ENCODE results near the gene METTL16. TPM values are rescaled to one million over a fixed set of nuclear protein-coding genes. Genes with fewer than 3 reads are reported as not detected.
"Not testable (repeated sequence)": the region's sequence is repeated elsewhere in the genome, so short reads cannot be mapped to it uniquely, and the experiment has no call there.

METTL16 gene
- total RNA-seq, 2 experiments from 2014 or later = 19.7 to 21.3 TPM

- Mint-ChIP-seq H3K4me1 (peaks cover 29% of the 10 kb centered on the region), H3K4me3 (no peak overlapping the region), H3K36me3 (ENCODE audit: low read depth) (peaks cover 24% of the 10 kb centered on the region), H3K27ac (no peak overlapping the region), H3K27me3 (no peaks in the 10 kb centered on the region), H3K9me3 (peaks cover 2% of the 10 kb centered on the region)
- CTCF ChIA-PET = no interaction called here
- POLR2A ChIA-PET = no interaction called here
- DNase-seq = no peak
These were observed 53.8 kb downstream of the METTL16 start for GRCh38 chr17:2457913-2458312.

- peaks cover 23% of the 10 kb centered on the region for H3K4me1 Mint-ChIP-seq
- H3K27me3 Mint-ChIP-seq = no peaks in the 10 kb centered on the region
- CTCF ChIA-PET = interaction anchor here (0.7 to 1.2 kb wide), 2 partner anchors 10 to 40 kb away, joined by 3 read pairs; no protein-coding TSS in a partner anchor
- no peak for DNase-seq
- POLR2A ChIA-PET = no interaction called here
- no peak overlapping the region for H3K4me3 Mint-ChIP-seq
- H3K27ac Mint-ChIP-seq = no peak overlapping the region
- no peaks in the 10 kb centered on the region for H3K9me3 Mint-ChIP-seq
- H3K36me3 Mint-ChIP-seq (ENCODE audit: low read depth) = peaks cover 11% of the 10 kb centered on the region
These were observed 55.2 kb downstream of the METTL16 start for GRCh38 chr17:2456475-2456874.

DNA sequence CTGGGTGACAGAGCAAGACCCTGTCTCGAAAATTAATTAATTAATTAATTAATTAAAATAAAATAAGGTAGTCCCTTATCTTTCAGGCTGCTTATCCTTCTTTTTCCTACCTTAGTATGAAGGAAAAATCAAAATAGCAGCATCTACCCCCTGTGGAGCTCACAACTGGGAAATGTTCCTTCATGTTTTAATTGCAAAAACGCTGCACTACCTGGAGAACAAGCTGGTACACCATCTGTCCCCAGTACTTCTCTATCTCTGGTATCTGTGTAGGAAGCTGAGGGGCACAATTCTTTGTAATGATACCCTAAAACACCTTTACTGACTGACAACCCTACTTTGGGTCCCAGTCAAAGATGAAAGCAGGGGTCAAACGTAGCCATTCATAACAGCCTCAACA is 55.7 kb downstream of the METTL16 start:
- no peak for DNase-seq
- Mint-ChIP-seq H3K36me3 (ENCODE audit: low read depth) (peaks cover 11% of the 10 kb centered on the region), H3K9me3 (no peaks in the 10 kb centered on the region), H3K4me1 (peaks cover 23% of the 10 kb centered on the region), H3K27me3 (no peaks in the 10 kb centered on the region), H3K27ac (no peak overlapping the region), H3K4me3 (no peak overlapping the region)
- ChIA-PET POLR2A (no interaction called here), CTCF (interaction anchor here (1.2 kb wide), 1 partner anchor 40 kb away, joined by 3 read pairs; no protein-coding TSS in a partner anchor)

GRCh38 chr17:2453866-2454265 is 57.8 kb downstream of the METTL16 start:
- Mint-ChIP-seq H3K36me3 (ENCODE audit: low read depth) (peaks cover 6% of the 10 kb centered on the region), H3K9me3 (no peaks in the 10 kb centered on the region), H3K27me3 (no peaks in the 10 kb centered on the region), H3K27ac (no peak overlapping the region), H3K4me1 (peaks cover 12% of the 10 kb centered on the region), H3K4me3 (no peak overlapping the region)
- no peak for DNase-seq
- POLR2A ChIA-PET = no interaction called here
- CTCF ChIA-PET = no interaction called here

DNA sequence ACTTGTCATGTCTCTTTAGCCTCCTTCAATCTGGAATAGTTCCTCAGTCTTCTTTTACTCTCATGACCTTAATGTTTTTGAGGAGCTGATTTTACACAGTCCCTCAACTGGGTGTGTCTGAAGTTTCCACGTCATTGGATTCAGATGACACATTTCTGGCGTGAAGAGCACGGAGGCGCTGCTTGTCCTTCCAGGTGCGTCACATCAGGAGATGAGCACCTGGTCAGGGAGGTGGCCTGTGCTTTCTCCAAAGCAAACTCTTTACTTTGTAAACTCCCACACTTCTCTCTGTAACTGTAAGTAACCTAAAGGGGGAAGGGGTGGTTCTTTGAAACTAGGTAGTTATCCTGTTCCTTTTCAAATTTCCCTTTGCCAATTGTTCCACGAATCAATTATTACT is 58.4 kb downstream of the METTL16 start:
- Mint-ChIP-seq H3K9me3 (no peaks in the 10 kb centered on the region), H3K4me3 (no peak overlapping the region), H3K36me3 (ENCODE audit: low read depth) (peaks cover 6% of the 10 kb centered on the region), H3K4me1 (peaks cover 10% of the 10 kb centered on the region), H3K27me3 (no peaks in the 10 kb centered on the region), H3K27ac (no peak overlapping the region)
- POLR2A ChIA-PET = no interaction called here
- CTCF ChIA-PET = no interaction called here
- DNase-seq = no peak

DNA sequence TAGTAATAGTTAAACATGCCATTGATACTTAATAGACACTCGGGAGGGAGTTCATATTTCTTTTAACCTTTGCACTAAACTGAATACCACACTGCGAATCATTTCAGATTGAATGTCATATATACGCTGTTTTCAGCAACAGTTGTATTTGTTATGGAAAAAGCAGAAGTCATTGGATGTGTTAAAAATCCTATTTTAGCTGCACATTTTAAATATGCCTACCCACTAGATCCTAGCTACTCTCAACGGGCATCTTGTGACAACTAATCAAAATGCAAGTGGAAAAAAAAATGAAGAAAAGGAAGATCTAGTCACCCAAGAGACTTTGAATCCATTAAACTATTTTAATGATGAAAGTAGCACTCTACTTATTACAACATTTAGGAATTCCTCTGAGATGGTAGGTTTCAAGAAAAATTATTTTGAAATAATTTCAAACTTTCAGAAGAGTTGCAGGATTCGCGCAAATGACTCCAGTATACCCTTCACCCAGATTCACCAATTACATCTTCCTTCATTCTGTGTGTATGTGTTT is 59.4 kb downstream of the METTL16 start:
- no peaks in the 10 kb centered on the region for H3K27me3 Mint-ChIP-seq
- H3K36me3 Mint-ChIP-seq (ENCODE audit: low read depth) = peaks cover 2% of the 10 kb centered on the region
- ChIA-PET POLR2A (no interaction called here), CTCF (interaction anchor here (0.8 kb wide), 1 partner anchor 37 kb away, joined by 3 read pairs; no protein-coding TSS in a partner anchor)
- H3K4me1 Mint-ChIP-seq = peaks cover 10% of the 10 kb centered on the region
- no peak overlapping the region for H3K27ac Mint-ChIP-seq
- no peak for DNase-seq
- no peaks in the 10 kb centered on the region for H3K9me3 Mint-ChIP-seq
- H3K4me3 Mint-ChIP-seq = no peak overlapping the region

DNA sequence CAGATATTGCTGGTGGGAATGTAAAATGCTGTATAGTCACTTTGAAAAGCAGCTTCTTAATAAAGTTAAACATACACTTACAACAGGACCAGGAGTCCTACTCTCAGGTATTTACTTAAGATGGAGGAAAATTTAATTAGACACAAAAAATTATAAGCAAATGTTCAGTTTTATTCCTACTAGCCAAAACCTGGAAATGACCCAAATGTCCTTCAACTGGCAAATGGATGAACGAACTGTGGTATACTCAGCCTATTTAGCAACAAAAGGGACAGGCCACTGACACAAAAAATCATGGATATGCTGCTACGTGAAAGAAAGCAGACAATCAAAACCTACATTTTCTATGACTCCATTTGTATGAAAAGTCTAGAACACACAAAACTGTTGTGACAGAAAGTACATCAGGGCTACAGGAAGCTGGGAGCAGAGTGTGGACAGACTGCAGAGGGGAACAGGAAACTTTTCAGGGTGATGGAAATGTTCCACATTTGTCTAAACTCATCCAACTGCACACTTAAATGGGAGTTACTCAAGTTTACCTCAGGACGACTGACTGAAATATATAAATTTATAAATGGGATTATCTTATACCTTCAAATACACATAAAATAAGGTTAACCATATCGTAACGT is 61.6 kb downstream of the METTL16 start:
- H3K4me3 Mint-ChIP-seq = no peak overlapping the region
- peaks cover 11% of the 10 kb centered on the region for H3K36me3 Mint-ChIP-seq (ENCODE audit: low read depth)
- H3K27me3 Mint-ChIP-seq = no peaks in the 10 kb centered on the region
- no peak for DNase-seq
- ChIA-PET POLR2A (no interaction called here), CTCF (interaction anchor here (1.4 kb wide), 1 partner anchor 34 kb away, joined by 3 read pairs; no protein-coding TSS in a partner anchor)
- peaks cover 10% of the 10 kb centered on the region for H3K4me1 Mint-ChIP-seq
- H3K27ac Mint-ChIP-seq = no peak overlapping the region
- H3K9me3 Mint-ChIP-seq = peaks cover 5% of the 10 kb centered on the region

- Mint-ChIP-seq H3K27ac (no peak overlapping the region), H3K27me3 (no peaks in the 10 kb centered on the region), H3K36me3 (ENCODE audit: low read depth) (peaks cover 13% of the 10 kb centered on the region), H3K9me3 (peaks cover 5% of the 10 kb centered on the region), H3K4me1 (peaks cover 10% of the 10 kb centered on the region), H3K4me3 (no peak overlapping the region)
- DNase-seq = no peak
- ChIA-PET CTCF (interaction anchor here (1.4 kb wide), 1 partner anchor 33 kb away, joined by 3 read pairs; no protein-coding TSS in a partner anchor), POLR2A (no interaction called here)
These were observed 62.2 kb downstream of the METTL16 start for GRCh38 chr17:2449486-2449885.

- H3K4me1 Mint-ChIP-seq, H3K4me3 Mint-ChIP-seq, H3K27me3 Mint-ChIP-seq, H3K27ac Mint-ChIP-seq, CTCF ChIA-PET, POLR2A ChIA-PET, DNase-seq, H3K9me3 Mint-ChIP-seq: not testable (repeated sequence)
- H3K36me3 Mint-ChIP-seq (ENCODE audit: low read depth) = peaks cover 10% of the 10 kb centered on the region
These were observed 64.2 kb downstream of the METTL16 start for GRCh38 chr17:2447479-2447878.

GRCh38 chr17:2445638-2446037 is 66.0 kb downstream of the METTL16 start:
- Mint-ChIP-seq H3K27me3 (no peaks in the 10 kb centered on the region), H3K36me3 (ENCODE audit: low read depth) (peaks cover 17% of the 10 kb centered on the region), H3K9me3 (peaks cover 5% of the 10 kb centered on the region), H3K4me1 (no peaks in the 10 kb centered on the region), H3K27ac (no peak overlapping the region), H3K4me3 (no peak overlapping the region)
- ChIA-PET CTCF (no interaction called here), POLR2A (no interaction called here)
- DNase-seq = no peak

DNA sequence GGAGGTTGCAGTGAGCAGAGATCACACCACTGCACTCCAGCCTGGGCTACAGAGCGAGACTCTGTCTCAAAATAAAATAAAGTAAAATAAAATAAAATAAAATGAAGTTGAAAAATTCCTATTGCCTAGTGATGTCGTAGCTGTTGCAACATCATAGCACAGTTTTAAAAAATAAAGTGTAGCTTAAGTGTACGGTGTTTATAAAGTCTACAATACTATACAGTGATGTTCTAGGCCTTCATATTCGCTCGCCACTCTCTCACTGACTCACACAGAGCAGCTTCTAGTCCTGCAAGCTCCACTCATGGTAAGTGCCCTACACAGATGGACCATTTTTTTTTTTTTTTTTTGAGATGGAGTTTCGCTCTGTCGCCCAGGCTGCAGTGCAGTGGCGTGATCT is 67.3 kb downstream of the METTL16 start:
- no peak for DNase-seq
- POLR2A ChIA-PET = no interaction called here
- no peaks in the 10 kb centered on the region for H3K27me3 Mint-ChIP-seq
- H3K27ac Mint-ChIP-seq = no peak overlapping the region
- CTCF ChIA-PET = no interaction called here
- H3K9me3 Mint-ChIP-seq = peaks cover 5% of the 10 kb centered on the region
- H3K4me3 Mint-ChIP-seq = no peak overlapping the region
- peaks cover 17% of the 10 kb centered on the region for H3K36me3 Mint-ChIP-seq (ENCODE audit: low read depth)
- H3K4me1 Mint-ChIP-seq = no peaks in the 10 kb centered on the region

- H3K9me3 Mint-ChIP-seq = peaks cover 5% of the 10 kb centered on the region
- CTCF ChIA-PET = no interaction called here
- H3K27ac Mint-ChIP-seq = no peak overlapping the region
- no peak overlapping the region for H3K4me3 Mint-ChIP-seq
- peaks cover 7% of the 10 kb centered on the region for H3K4me1 Mint-ChIP-seq
- peaks cover 30% of the 10 kb centered on the region for H3K36me3 Mint-ChIP-seq (ENCODE audit: low read depth)
- POLR2A ChIA-PET = no interaction called here
- no peak for DNase-seq
- H3K27me3 Mint-ChIP-seq = no peaks in the 10 kb centered on the region
These were observed 69.5 kb downstream of the METTL16 start for GRCh38 chr17:2442166-2442565.

DNA sequence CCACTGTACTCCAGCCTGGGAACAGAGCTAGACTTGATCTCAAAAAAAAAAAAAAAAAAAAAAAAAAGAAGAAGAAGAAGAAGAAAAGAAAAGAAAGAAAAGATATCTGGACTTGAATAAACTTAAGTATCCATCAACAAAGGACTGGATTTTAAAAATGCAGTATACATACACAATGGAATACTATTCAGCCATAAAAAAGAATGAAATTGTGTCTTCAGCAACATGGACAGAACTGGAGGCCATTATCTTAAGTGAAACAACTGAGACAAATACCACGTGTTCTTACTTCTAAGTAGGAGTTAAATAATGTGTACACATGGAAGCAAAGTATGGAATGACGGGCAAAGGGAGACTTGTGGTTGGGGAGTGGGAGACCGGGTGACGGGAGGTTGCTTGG is 70.8 kb downstream of the METTL16 start:
- H3K36me3 Mint-ChIP-seq (ENCODE audit: low read depth) = peaks cover 34% of the 10 kb centered on the region
- peaks cover 7% of the 10 kb centered on the region for H3K4me1 Mint-ChIP-seq
- no peak overlapping the region for H3K4me3 Mint-ChIP-seq
- POLR2A ChIA-PET = no interaction called here
- CTCF ChIA-PET = interaction anchor here (1.1 kb wide), 1 partner anchor 24 kb away, joined by 7 read pairs; no protein-coding TSS in a partner anchor
- H3K27ac Mint-ChIP-seq = no peak overlapping the region
- peaks cover 1% of the 10 kb centered on the region for H3K9me3 Mint-ChIP-seq
- no peaks in the 10 kb centered on the region for H3K27me3 Mint-ChIP-seq
- DNase-seq = no peak

DNA sequence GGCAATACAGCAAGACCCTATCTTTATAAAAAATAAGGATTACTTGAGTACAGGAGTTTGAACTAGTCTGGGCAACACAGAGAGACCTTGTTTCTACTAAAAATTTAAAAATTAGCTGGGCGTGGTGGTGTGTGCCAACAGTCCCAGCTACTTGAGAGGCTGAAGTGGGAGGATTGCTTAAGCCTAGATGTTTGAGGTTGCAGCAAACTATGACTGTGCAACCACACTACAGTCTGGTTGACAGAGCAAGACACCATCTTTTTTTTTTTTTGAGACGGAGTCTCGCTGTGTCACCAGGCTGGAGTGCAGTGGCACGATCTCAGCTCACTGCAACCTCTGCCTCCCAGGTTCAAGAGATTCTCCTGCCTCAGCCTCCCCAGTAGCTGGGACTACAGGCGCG is 71.7 kb downstream of the METTL16 start:
- H3K4me1 Mint-ChIP-seq, POLR2A ChIA-PET, H3K27ac Mint-ChIP-seq, H3K4me3 Mint-ChIP-seq, H3K9me3 Mint-ChIP-seq, H3K27me3 Mint-ChIP-seq, DNase-seq: not testable (repeated sequence)
- peaks cover 29% of the 10 kb centered on the region for H3K36me3 Mint-ChIP-seq (ENCODE audit: low read depth)
- CTCF ChIA-PET = interaction anchor here (1.1 kb wide), 1 partner anchor 24 kb away, joined by 7 read pairs; no protein-coding TSS in a partner anchor

Measured in activated CD4-positive, alpha-beta memory T cell treated with anti-CD3 and anti-CD28 coated beads, Interleukin-2, amount 10 ng/mL, durations not matched to agents 7 days and 5 days (primary cell).